ENCODE measurements around the gene FBXL17.

The FBXL17 gene

DNA sequence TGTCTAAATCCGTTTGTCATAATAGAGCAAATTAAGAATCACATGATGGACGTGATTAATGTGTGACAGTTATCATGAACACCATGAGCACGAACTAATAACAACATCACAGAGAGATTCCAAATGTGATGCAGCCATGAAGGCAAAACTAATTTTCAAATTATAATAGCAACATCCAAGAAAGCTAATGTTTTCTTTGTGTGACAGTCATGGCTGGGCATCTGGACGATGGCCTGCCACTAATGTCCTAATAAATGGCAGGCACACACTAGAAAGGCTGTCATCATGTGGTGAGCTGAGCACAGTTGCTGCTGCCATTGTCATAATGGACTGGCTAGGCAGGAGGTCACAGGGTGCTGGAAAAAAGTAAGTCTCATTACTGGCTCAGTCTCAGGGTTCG lies 431.1 kb downstream of the FBXL17 start:
- TF ChIP-seq, protein P1, sequence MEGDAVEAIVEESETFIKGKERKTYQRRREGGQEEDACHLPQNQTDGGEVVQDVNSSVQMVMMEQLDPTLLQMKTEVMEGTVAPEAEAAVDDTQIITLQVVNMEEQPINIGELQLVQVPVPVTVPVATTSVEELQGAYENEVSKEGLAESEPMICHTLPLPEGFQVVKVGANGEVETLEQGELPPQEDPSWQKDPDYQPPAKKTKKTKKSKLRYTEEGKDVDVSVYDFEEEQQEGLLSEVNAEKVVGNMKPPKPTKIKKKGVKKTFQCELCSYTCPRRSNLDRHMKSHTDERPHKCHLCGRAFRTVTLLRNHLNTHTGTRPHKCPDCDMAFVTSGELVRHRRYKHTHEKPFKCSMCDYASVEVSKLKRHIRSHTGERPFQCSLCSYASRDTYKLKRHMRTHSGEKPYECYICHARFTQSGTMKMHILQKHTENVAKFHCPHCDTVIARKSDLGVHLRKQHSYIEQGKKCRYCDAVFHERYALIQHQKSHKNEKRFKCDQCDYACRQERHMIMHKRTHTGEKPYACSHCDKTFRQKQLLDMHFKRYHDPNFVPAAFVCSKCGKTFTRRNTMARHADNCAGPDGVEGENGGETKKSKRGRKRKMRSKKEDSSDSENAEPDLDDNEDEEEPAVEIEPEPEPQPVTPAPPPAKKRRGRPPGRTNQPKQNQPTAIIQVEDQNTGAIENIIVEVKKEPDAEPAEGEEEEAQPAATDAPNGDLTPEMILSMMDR (IDR thresholded peaks at IDR 0.05; ENCODE audit: low read depth, low read length, missing control alignments): no peak
- no peak for DNase-seq (ENCODE audit: low read depth)
- H3K4me3 ChIP-seq (ENCODE audit: low read depth, low read length): no peak overlapping the region

DNA sequence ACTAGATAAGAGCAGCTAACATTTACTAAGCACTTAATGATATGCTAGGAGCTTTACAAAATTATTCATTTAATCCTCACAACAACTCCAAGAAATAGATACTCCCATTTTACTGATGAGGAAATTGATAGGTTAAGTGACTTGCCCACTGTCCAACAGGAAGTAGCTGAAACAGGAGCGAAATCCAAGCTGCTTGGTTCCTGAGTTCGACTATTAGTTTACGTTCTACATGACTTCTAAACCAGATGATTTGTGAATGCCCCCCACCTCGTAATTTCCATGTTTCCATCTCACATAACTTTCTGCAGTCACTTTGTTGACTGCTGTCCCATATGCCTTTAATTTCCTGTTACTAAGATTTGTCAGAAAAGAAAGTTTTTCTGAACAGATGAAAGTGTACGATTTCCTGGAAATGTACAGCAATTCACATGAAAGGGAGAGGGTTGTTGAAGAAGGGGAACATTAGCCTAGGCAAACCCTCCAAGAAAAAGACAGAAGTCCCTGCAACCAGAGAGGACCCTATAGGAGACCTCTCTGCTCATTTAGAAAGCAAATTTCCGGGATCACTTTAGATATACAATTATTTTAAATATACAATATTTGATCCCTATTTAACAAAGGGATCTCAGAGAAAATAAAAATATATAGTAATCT lies 432.1 kb downstream of the FBXL17 start:
- DNase-seq (ENCODE audit: low read depth): no peak
- H3K4me3 ChIP-seq (ENCODE audit: low read depth, low read length): no peak overlapping the region
- TF ChIP-seq, protein P1 (IDR thresholded peaks at IDR 0.05; ENCODE audit: low read depth, low read length, missing control alignments): no peak

DNA sequence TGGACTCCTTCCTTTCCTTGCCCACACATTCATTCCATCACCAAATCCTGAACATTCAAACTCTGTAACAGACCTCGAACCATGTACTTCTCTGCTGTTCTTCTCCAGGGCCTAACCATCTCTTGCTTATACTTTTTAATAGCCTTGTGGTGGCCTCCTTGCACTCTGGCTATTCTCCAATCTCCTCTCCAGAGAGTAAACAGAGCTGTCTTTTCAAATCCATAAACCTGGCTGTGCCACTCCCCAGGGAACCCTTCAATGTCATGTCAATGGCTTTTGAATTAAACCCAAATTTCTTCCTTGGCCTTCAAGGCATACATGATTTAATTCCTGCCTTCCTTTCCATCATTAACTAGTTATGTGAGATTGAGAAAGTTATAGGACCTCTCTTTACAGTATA lies 433.5 kb downstream of the FBXL17 start:
- DNase-seq (ENCODE audit: low read depth): no peak
- TF ChIP-seq, protein P1 (IDR thresholded peaks at IDR 0.05; ENCODE audit: low read depth, low read length, missing control alignments): no peak
- no peak overlapping the region for H3K4me3 ChIP-seq (ENCODE audit: low read depth, low read length)

DNA sequence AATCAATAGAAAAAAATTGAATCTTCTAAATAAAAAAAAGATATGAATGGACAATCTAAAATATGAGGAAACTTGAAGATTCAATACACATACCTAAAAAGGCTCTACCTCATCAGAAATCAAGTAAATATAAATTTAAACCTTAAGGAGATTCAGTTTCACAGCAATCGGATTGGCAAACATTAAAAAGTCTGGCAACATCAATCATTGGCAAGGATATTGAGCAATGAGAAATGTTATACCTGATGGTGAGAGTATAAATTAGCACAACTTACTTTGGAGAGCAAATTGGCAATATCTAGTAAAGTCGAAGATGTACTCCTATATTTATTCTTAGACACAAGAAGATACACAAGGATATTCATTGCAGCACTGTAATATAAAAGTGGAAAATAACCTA lies 436.8 kb downstream of the FBXL17 start:
- H3K4me3 ChIP-seq (ENCODE audit: low read depth, low read length): no peak overlapping the region
- no peak for DNase-seq (ENCODE audit: low read depth)
- TF ChIP-seq, protein P1 (IDR thresholded peaks at IDR 0.05; ENCODE audit: low read depth, low read length, missing control alignments): no peak

DNA sequence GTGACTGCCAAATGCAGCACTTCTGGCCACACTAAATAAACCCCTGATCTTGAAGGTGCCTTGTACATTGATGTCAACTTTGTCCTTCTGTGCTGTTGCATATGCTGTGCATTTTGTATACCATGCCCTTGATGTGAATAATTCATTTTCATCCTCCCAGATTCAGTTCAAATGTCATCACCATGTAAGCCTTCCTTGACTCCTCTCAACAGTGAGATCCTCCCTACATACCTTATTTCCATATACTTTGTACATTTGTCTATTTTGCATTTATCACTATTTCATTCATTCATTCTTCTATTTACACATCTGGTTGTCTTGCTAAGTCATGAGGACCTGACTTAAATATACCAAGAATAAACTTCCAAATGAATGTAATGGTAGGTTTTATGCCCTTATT lies 438.0 kb downstream of the FBXL17 start:
- TF ChIP-seq, protein P1 (IDR thresholded peaks at IDR 0.05; ENCODE audit: low read depth, low read length, missing control alignments): no peak
- DNase-seq (ENCODE audit: low read depth): no peak
- H3K4me3 ChIP-seq (ENCODE audit: low read depth, low read length): no peak overlapping the region

DNA sequence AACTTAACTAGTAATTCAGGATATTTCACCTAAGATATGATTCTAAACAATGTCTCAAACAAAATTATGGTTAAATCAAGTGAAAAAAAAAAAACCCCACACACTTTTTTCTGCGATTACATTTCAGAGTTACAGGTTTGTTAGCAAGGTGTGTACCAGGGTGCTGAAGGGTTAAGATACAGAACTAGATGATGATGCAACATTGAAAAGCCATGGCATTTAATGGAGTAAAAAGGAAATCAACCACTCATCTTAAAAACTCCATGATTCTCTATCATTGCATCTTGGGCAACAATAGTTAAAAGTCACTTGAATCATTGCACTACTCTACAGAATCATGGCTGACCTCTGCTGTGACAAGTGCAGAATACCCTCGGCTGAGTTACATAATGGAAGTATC lies 440.9 kb downstream of the FBXL17 start:
- DNase-seq (ENCODE audit: low read depth): no peak
- TF ChIP-seq, protein P1 (IDR thresholded peaks at IDR 0.05; ENCODE audit: low read depth, low read length, missing control alignments): no peak
- no peak overlapping the region for H3K4me3 ChIP-seq (ENCODE audit: low read depth, low read length)

DNA sequence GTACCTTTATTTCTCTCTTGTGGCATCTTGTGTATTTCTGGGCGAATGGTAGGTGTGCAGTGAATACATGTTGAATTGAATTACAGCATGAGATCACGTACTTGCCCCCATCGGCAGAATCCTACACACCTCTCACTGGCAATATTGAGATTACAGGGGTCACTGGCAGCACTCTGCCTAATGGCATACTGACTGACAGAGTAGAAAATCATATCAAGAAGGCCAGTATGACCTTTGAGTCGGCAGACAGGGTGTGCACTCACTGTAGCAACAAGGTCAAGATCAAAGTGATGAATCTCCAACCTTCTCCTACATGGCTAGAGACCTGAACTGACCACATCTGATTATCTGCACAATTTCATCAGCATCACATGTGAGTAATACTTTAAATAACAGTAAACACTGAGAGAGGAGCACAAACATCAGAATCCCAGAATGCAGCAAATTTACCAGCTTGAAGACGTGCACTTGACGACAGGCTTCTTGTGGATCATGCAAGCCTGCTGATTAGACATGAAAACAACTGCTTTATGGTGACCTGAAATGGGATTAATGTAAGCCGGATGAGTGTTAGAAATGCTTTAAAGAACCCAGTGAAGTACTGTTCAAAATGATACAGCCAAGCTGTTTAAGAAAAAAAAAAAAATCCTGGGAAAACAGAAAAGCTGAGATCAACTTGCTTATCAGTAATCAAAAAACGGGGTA lies 444.1 kb downstream of the FBXL17 start:
- H3K4me3 ChIP-seq (ENCODE audit: low read depth, low read length): no peak overlapping the region
- DNase-seq (ENCODE audit: low read depth): no peak
- TF ChIP-seq, protein P1 (IDR thresholded peaks at IDR 0.05; ENCODE audit: low read depth, low read length, missing control alignments): no peak

Measured in GM12864 (cell line).